B cell (primary cell): ENCODE data around the gene SRGAP2.
"Not testable (repeated sequence)": the region's sequence is repeated elsewhere in the genome, so short reads cannot be mapped to it uniquely, and the experiment has no call there.

Experiments used
- EZH2 ChIP-seq: IDR thresholded peaks from 2 replicates; pipeline ENCODE4 v1.6.1; 2012; ENCODE audit warnings: borderline replicate concordance, low read depth, mild to moderate bottlenecking, moderate library complexity, low read length; ENCODE audit not compliant: insufficient read depth, poor library complexity, severe bottlenecking
- TF ChIP-seq, protein P1 (sequence below): fragments of 200-600 bp; IDR thresholded peaks from one replicate; pipeline ENCODE4 v1.8.0; 2022; ENCODE audit warnings: antibody characterized with exemption, mild to moderate bottlenecking

- TF ChIP-seq, protein P1, sequence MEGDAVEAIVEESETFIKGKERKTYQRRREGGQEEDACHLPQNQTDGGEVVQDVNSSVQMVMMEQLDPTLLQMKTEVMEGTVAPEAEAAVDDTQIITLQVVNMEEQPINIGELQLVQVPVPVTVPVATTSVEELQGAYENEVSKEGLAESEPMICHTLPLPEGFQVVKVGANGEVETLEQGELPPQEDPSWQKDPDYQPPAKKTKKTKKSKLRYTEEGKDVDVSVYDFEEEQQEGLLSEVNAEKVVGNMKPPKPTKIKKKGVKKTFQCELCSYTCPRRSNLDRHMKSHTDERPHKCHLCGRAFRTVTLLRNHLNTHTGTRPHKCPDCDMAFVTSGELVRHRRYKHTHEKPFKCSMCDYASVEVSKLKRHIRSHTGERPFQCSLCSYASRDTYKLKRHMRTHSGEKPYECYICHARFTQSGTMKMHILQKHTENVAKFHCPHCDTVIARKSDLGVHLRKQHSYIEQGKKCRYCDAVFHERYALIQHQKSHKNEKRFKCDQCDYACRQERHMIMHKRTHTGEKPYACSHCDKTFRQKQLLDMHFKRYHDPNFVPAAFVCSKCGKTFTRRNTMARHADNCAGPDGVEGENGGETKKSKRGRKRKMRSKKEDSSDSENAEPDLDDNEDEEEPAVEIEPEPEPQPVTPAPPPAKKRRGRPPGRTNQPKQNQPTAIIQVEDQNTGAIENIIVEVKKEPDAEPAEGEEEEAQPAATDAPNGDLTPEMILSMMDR, result not testable (repeated sequence)
- TF ChIP-seq EZH2, result not testable (repeated sequence)
Measured at GRCh38 chr1:206232970-206233645, 29.8 kb downstream of the SRGAP2 start.
